8988T (cell line): ENCODE data around the gene FILIP1L.

ENCODE experiments used
- DNase-seq: peaks from one replicate; pipeline ENCODE4 v3.0.0; 2011

The FILIP1L gene

DNA sequence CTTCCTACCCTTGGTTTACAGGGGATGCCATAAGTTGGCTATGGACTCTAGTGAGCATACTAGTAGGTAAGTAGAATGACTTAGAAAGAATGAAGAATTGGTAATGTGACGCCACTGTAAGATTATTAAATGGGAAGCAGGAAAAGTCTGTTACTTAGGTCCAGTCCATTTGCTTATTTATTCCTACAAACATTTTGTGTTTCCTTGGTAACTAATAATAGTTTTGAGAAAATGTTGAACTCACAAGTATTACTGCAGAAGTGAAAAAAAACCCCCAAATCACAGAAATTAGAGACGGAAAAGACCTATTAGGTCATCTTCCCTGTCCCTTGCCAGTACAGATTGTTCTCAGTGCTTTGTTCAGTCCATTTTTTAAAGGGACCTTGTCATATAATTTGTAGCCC is 233.2 kb downstream of the FILIP1L start:
- no peak for DNase-seq

DNA sequence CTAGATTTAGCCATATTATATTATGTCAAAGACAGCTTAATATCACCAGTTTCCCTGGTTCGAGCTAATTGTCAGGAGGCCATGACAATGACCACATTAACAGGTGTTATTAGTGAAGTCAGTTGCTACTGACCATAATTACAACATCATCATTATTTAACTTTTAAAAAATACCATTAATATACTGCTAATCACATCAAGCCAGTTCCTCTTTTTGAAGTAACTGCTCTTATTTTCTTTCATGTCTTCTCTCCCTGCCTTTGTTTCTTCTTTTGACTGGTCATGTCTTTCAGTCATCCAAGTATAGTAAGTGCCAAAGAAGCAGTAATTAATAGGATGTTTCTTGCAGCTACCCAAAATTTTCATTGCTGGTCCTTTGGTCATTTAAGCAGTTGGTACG is 235.0 kb downstream of the FILIP1L start:
- no peak for DNase-seq

DNA sequence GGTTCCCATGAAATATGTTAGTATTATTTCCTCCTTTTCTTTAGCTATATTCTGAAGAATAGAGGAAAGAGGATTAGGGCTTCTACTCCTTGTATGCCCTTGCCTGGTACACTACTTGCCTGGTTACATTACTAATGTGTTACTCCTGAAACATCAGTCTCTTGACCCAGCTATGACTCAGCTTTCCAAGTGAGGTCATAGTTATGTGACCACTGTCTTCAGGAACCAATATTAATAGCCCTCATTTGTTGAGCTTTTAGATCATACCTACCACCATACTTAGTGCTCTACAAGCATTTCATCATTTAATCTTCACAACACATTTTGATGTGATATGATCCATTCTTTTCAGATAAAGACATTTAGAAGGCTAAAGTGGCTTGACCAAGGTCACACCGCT is 236.3 kb downstream of the FILIP1L start:
- DNase-seq = no peak

GRCh38 chr3:99877031-99877579 is 237.2 kb downstream of the FILIP1L start:
- DNase-seq = no peak

DNA sequence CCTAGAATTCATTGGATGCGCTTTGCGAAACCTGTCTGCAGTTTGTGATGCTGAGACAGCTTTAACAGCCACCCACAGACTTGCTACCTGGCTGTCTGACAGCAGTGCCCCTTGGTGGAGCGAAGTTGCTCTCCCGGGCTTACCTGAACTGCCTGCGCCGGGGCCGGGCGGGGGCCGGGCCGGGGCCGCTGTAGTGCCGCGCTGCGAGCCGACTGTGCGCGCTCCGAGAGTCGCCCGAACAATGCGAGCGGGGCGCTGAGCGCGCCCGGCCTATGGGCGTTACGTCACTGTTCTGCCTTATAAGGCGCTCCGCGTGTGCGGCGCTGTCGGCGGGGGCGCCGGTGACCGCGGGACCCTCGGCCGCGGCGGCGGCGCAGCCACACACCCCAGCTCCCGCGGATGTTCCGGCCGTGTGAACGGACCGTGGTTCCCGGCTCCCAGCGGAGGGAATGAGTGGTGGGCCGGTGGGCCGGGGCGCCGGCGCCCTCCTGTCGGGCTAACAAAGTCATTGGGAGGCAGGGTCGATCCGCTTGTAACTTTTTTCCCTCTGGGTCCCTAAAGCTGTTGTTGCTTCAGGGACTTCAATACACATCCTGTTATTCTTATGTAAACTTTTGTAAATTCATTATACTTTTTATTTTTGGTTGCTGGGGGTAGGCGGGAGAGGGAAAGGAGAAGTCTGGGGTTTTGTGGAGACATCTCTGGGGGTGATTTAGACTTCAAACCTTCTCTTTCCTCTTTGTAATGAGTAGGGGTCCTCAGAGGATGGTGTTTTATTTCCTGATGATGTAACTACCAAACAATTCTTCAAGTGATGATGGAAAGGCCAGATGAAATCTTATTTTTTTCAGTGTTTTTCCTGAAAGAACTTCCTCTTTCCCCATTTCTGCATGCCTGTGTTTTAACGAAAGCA is 238.1 kb downstream of the FILIP1L start:
- no peak for DNase-seq

DNA sequence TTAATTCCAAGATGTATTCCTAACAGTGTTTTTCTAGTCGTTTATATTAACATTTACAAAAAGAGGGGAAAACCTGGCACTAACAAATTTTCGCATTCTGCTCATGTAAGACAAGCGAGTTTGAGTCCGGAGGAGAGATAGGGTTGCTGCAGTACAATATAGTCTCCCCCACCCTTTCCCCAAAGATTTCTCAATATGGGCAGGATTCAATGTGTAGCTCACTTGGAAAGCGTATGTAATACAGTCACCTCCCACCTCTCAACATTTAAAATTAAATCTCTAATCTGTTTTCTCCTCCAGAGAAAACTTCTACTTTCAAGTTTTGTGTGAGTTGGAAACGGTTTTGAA is 238.7 kb downstream of the FILIP1L start:
- no peak for DNase-seq

DNA sequence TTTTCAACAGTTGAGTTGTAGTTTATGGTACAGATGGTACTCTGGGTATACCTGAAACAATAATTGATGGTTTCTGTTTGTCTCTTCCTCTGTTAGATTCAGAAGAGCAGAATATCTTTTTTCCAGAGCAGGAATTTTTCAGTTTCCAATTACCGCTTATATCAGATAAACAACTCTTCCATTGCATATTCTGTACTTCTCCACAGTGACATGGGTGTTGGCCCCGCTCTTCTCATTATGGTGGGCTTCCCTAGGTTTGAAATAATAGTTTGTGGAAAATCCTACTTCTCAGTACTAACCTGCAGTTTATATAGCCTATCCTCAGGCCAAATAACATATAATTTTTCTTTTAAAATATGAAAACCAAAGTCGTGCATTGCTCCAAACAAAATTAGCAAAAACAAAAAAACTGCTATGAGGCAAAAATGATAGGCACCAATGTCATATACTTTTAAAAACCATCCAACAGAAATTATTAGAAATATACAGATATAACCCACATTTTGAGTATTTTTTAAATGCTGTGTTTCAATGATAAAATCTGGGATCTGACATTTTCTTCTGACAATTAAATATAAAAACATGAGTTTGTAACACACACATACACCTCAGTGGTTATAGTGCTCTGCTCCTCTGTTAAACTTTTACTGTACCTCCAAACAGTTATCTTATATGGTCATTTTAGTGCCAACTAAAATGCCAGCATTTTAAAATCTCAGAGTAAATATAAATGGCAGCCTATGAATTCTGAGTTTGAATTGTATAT is 239.9 kb downstream of the FILIP1L start:
- no peak for DNase-seq

GRCh38 chr3:99873269-99874102 is 240.8 kb downstream of the FILIP1L start:
- no peak for DNase-seq

- no peak for DNase-seq
Observed at GRCh38 chr3:99872923-99873254, 241.4 kb downstream of the FILIP1L start.

GRCh38 chr3:99871231-99872045 is 242.9 kb downstream of the FILIP1L start:
- DNase-seq = no peak

- no peak for DNase-seq
Observed at GRCh38 chr3:99870712-99871111, 243.6 kb downstream of the FILIP1L start.

DNA sequence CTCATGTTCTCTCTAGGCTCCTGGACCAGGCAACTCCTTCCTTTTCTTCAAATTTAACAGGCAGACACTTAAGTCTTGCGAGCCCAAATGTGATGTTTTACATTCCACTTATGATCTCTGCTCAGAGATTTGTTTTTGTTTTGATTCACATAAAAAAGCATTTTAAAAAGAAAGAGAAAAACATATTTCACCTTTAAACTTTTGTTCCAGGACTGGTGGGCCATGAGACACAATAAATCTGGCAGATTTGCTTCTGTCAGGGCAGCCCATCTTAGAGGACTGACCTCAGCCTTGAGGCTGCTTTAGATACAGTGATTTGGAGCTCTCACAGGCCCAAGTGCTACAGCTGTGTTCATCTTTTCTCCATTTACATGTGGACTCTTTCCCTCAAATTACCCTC is 244.7 kb downstream of the FILIP1L start:
- DNase-seq = no peak

GRCh38 chr3:99868311-99868646 is 246.0 kb downstream of the FILIP1L start:
- no peak for DNase-seq

DNA sequence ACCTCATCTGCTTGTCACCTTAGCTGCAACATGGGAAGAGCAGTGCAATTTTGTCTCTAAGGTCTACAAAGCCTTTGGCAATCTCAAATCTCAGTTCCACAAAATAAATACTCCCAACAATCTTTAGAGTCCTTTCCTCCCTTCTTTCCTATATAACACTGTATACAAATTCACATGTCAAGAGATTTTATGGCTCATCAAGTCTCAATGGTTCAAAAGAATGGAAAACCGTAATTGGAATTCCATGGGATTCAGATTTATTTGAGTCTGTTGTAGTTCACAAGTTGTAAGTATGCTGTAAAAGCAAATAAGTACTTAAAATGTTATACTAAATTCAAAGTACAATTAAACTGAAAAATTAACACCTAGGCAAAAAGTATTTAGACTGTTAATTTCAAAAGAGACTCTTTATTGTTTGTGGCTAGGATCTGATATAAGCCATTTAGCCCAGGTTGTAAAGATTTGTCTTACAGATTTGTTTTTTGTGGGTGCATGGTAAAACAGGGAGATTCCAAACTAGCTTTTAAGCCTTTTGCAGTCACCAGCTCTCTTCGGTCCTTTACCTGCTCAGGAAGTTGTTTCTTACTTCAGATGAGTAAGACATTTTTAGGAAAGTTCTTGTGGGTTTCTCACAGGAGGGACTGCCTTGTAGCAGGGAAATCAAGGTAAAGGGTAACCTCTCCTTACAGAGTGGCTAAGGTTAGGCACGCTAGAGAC is 246.5 kb downstream of the FILIP1L start:
- DNase-seq = no peak

- no peak for DNase-seq
Observed at GRCh38 chr3:99866261-99866761, 248.0 kb downstream of the FILIP1L start.

DNA sequence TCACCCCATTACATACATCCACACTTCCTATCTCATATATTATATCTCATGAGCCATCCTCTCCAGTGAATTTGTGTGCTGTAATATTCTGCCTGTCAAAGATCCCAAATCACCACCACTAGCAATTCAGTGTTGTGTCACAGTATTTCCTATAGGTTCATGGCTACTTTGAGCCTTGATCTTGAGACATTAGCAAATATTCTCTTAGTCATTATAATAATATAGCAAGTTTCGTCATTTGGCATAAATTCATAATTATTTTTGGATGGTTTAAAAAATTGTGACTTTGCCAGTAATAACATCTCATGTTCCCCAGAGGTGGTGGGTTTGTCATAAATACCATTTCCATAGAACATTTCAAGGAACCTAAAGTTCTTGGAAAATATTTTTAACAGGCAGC is 249.0 kb downstream of the FILIP1L start:
- DNase-seq = no peak

DNA sequence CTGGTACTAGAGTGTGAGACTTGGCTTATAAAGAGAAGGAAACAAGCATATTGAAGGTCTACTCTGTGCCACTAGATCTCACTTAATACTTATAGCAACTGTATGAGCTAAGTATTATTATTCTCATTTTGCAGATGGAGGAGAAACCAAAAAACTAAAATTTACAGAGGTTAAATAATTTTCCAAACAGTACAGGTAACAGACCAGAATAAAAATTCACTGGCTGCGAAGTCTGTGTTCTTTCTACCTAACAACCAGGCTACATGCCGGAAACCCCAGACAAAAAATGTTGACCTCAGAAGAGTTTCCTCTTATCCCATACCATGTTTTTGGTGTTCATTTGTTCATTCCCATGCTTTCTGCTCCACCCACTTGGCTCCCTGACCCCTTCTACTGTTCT is 250.0 kb downstream of the FILIP1L start:
- DNase-seq = no peak

GRCh38 chr3:99863588-99863987 is 250.7 kb downstream of the FILIP1L start:
- no peak for DNase-seq

DNA sequence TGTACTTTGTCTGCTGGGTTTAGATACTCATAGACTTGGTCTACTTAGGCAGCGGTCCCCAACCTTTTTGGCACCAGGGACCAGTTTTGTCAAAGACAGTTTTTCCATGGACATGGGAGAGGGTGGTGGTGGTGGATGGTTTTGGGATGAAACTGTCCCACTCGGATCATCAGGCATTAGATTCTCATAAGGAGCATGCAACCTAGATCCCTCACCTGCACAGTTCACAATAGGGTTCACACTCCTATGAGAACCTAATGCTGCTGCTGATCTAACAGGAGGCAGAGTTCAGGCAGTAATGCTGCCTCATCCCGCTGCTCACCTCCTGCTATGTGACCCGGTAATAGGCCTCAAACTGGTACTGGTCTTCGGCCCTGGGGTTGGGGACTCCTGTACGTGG is 251.3 kb downstream of the FILIP1L start:
- no peak for DNase-seq

GRCh38 chr3:99862208-99862607 is 252.1 kb downstream of the FILIP1L start:
- no peak for DNase-seq

DNA sequence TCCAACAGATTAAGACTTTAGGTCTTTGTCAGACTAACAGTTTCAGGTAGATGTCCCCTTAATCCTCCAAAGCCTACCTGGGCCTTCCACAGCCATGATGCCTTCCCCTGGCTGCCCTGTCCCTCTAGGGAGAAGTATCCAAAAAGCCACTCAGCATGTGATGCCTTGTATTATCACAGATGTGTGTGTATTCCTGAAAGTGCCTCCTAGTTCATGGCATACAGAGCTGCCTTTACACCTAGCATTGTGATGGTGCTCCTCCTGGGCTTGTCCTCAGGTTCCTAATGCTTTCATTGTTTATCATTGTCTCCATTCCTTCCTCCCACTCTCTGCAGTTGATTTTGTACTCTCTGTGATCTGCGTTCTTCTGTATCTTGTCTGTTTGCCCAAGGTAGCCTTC is 253.1 kb downstream of the FILIP1L start:
- DNase-seq = no peak

DNA sequence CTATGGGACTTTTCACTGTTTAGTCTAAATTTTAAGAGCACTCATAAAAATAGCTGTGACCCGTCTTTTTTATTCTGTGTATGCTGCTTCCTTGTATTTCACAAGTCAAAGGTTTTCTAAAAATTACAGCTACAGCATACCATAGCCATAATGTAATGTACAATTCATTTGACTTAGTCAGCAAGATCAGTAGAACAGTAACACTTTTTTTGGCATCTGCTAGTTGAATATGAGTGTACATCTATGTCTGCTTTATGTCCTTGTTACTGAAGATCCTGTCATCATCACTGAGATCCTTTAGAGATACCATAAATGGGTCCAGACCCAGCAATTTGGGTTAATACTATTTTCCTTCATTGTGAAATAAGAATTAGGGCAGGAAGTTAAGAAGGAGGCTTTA is 254.5 kb downstream of the FILIP1L start:
- no peak for DNase-seq
